ENCODE results near the gene FAM3D.

The FAM3D gene

DNA sequence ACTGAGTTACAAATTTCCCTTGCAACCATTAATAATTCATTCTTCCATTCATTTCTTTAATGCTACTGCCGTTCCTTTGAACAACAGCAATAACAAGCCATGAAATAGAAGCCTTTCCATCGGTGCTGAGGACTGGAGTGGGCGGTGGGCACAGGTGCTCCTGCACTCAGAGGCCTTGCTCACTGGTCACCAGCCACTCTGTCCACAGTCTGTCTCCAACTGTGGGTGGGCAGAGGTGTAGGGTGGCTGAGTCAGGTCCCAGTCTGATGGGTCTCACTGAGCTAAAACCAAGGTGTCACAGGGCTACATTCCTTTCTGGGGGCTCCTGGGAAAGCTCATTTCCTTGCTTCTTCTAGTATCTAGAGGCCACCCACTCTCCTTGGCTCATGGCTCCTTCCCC is 6.3 kb upstream of the FAM3D start:
- Mint-ChIP-seq H3K36me3 (ENCODE audit: low read depth) (no peaks in the 10 kb centered on the region), H3K4me1 (ENCODE audit: low read depth) (no peaks in the 10 kb centered on the region)

DNA sequence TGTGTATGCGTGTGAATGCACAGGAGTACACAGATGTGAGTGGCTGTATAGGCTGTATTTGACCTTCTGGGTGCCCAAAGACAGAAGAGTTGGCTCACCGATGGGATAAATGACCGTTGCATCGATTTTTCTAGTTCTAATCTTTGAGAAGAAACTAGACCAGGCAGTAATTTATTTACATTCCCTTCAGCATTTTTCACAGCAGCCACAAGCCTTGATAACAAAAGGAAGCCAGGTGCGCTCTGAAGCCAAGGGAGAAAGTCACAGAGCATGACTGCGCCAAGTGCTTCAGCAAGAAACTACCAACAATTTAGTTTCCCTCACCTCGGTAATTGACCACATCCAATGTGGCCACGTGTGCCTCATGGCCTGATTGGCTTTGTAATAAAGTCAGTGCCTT is 5.9 kb upstream of the FAM3D start:
- no peak overlapping the region for H3K4me3 Mint-ChIP-seq
- no peaks in the 10 kb centered on the region for H3K4me1 Mint-ChIP-seq (ENCODE audit: low read depth)
- peaks cover 11% of the 10 kb centered on the region for H3K27me3 Mint-ChIP-seq
- no peaks in the 10 kb centered on the region for H3K36me3 Mint-ChIP-seq (ENCODE audit: low read depth)
- H3K9me3 Mint-ChIP-seq = no peaks in the 10 kb centered on the region
- H3K27ac Mint-ChIP-seq = no peak overlapping the region
- DNase-seq = no peak

More for the DNA sequence above, 6.3 kb upstream of the FAM3D start:
- H3K27me3 Mint-ChIP-seq = peaks cover 16% of the 10 kb centered on the region
- H3K4me3 Mint-ChIP-seq = no peak overlapping the region
- DNase-seq = no peak
- no peak overlapping the region for H3K27ac Mint-ChIP-seq
- H3K9me3 Mint-ChIP-seq = no peaks in the 10 kb centered on the region

DNA sequence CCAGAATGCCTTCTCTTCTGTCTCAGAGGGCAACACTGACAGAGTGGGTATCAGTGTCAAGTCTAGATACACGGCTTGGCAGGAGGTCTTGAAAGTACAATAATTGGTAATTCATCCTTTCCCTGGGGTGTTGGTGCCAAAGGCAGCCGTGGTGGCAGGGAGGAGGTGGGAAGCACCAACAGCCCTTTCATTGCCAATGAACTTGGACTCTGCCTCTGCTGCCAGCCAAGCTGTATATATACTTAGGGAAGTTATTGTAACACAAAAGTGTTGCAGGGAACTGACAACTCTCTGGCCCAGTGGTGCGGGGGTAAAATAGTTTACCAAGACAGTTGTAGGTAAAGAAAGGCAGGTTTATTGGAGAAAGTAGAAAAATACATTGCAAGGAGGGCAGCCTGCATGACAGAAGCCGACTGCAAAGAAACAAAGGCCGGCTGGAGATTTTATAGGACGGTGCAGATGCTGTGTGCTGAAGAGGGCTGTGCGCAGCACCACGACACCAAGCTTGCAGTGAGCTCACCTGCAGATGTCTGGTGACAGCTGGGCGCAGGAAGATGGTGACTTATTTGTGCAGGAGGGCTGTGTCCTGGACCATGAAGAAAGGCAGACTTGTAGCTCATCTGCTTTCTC is 4.0 kb upstream of the FAM3D start:
- no peak for DNase-seq
- no peaks in the 10 kb centered on the region for H3K4me1 Mint-ChIP-seq (ENCODE audit: low read depth)
- no peaks in the 10 kb centered on the region for H3K9me3 Mint-ChIP-seq
- peaks cover 10% of the 10 kb centered on the region for H3K27me3 Mint-ChIP-seq
- H3K36me3 Mint-ChIP-seq (ENCODE audit: low read depth) = no peaks in the 10 kb centered on the region
- no peak overlapping the region for H3K4me3 Mint-ChIP-seq
- no peak overlapping the region for H3K27ac Mint-ChIP-seq

DNA sequence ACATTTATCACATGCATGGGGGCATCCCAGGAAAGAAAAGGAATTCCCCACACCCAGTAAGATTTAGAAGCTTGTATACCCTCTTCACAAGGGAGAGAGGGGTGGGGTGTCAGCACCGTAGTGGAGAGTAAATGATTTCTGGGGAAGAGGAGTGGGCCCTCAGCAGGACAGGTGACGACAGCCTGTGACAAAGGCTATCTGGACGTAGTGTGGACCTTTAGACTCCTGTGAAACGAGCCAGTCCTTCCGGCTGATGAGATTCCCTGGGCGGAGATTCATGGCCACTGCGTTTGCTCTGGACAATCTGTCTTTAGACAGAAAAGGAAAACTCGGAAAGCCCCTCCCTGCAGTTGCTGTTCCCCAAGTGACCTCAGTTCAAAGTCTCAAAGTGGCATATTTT is 1.7 kb upstream of the FAM3D start:
- Mint-ChIP-seq H3K4me1 (ENCODE audit: low read depth) (no peaks in the 10 kb centered on the region), H3K27me3 (peaks cover 14% of the 10 kb centered on the region), H3K27ac (no peak overlapping the region), H3K4me3 (no peak overlapping the region), H3K9me3 (no peaks in the 10 kb centered on the region), H3K36me3 (ENCODE audit: low read depth) (no peaks in the 10 kb centered on the region)
- no peak for DNase-seq

DNA sequence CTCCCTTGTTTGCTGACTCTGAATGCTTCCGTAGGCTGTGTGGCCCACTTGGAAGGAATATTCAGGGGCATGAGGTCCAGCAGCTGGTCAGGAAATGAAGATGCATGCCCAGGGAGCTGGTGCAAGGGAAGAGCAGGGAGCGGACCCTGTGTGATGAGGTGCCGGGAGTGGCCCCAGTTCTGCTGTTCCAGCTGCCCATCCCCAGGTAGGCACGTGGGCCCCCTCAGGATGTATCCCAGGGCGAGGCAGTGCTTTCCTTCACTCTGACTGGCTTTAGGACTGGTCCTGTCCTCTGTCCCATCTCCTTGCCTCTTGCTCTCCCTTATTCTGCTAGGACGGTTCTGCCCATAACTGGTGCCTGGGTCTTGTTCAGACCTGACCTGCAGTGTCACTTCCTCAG is 1.1 kb upstream of the FAM3D start:
- H3K9me3 Mint-ChIP-seq = no peaks in the 10 kb centered on the region
- H3K4me1 Mint-ChIP-seq (ENCODE audit: low read depth) = no peaks in the 10 kb centered on the region
- no peak overlapping the region for H3K4me3 Mint-ChIP-seq
- no peaks in the 10 kb centered on the region for H3K36me3 Mint-ChIP-seq (ENCODE audit: low read depth)
- DNase-seq = no peak
- no peak overlapping the region for H3K27ac Mint-ChIP-seq
- H3K27me3 Mint-ChIP-seq = peaks cover 14% of the 10 kb centered on the region

DNA sequence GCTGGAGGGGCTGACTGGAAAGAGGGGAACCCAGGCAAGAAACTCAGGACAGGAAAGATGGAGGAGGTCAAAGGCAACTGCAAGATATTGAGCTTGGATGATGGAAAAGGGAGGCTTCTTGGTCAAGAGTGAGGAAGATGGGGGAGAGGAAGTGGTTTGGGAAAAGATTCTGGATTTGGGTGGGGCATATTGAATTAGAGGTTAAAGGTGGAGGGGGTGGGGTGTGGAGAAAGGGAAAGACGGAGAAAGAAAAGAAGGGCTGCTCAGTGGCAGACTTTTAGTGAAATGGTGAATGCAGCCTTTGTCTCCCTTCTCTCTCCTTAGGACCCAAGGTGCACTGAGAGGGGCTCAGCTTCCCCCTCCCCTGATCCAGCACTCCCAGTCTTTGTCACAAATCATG is 655 bp upstream of the FAM3D start:
- Mint-ChIP-seq H3K9me3 (no peaks in the 10 kb centered on the region), H3K27ac (no peak overlapping the region), H3K27me3 (peaks cover 14% of the 10 kb centered on the region), H3K4me1 (ENCODE audit: low read depth) (no peaks in the 10 kb centered on the region), H3K36me3 (ENCODE audit: low read depth) (no peaks in the 10 kb centered on the region), H3K4me3 (no peak overlapping the region)
- DNase-seq = no peak

DNA sequence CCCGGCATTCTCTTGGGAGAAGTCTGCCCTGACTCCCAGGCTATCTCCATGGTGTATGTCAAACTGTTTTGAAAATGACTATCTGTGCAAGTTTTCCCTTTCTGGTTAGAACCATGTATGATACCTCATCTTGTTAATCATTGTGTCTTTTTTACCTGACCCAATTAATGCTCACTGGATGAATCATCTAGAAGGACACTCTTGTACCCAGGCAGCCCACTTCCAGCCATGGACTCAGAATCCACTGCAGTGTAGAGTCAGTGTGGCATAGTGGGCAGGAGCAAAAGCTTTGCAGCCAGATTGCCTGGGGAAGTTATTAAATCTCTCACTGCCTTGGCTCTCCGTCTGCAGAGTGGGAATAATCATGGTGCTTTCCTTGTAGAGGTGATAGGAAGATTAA is 1.2 kb downstream of the FAM3D start:
- Mint-ChIP-seq H3K4me3 (no peak overlapping the region), H3K27me3 (peaks cover 14% of the 10 kb centered on the region), H3K36me3 (ENCODE audit: low read depth) (no peaks in the 10 kb centered on the region), H3K27ac (no peak overlapping the region), H3K9me3 (no peaks in the 10 kb centered on the region), H3K4me1 (ENCODE audit: low read depth) (no peaks in the 10 kb centered on the region)
- no peak for DNase-seq

DNA sequence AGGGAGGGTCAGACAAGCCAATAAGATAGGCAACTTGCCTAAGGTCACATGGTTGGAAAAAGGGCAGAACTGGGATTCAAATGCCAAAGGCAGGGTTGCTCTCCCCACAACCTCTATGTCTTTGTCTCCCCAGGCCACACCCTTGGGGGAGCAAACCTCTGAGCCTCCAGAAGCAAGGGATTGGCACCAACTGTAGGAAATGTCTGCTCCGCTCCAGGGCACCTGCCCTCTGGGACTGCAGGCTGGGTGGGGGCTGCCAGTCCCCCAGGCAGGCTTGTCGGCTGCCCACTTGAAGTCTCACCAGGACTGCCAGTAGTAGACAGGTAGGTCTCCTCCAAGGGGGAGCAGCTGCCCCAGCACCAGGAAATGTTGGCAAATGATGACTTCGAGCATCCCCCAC is 2.0 kb downstream of the FAM3D start:
- Mint-ChIP-seq H3K27ac (no peak overlapping the region), H3K4me1 (ENCODE audit: low read depth) (no peaks in the 10 kb centered on the region), H3K4me3 (no peak overlapping the region), H3K9me3 (no peaks in the 10 kb centered on the region), H3K36me3 (ENCODE audit: low read depth) (no peaks in the 10 kb centered on the region), H3K27me3 (peaks cover 14% of the 10 kb centered on the region)
- no peak for DNase-seq

DNA sequence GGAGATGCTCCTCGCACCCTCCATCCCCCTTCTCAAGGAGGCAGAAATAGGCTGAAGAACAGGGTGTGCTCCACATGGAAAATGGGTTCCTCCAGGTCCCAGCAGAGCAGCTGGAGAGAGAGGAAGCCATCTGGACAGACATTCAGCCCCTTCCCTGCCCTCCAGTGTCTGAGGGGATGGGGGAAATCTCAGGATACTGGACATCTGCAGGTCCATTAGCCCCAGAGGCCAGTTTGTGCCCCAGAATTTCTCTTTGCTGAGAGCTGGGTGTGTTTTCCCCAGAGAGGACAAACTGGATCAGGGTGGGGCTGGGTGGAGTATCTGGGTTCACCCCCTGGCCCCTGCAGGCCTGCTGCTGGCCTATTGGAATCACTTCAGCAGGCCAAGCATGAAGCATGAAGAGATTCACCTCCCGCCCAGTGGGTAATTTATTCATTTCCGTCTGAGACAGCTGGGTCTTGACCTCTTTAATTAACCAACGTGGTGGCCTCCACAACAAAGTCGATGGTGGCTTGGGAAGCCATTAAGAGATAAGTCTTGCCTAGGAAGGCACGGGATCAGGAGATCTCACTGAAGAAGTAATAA is 4.6 kb downstream of the FAM3D start:
- Mint-ChIP-seq H3K27ac (no peak overlapping the region), H3K9me3 (no peaks in the 10 kb centered on the region), H3K27me3 (peaks cover 18% of the 10 kb centered on the region), H3K36me3 (ENCODE audit: low read depth) (no peaks in the 10 kb centered on the region), H3K4me3 (no peak overlapping the region), H3K4me1 (ENCODE audit: low read depth) (no peaks in the 10 kb centered on the region)
- DNase-seq = no peak

DNA sequence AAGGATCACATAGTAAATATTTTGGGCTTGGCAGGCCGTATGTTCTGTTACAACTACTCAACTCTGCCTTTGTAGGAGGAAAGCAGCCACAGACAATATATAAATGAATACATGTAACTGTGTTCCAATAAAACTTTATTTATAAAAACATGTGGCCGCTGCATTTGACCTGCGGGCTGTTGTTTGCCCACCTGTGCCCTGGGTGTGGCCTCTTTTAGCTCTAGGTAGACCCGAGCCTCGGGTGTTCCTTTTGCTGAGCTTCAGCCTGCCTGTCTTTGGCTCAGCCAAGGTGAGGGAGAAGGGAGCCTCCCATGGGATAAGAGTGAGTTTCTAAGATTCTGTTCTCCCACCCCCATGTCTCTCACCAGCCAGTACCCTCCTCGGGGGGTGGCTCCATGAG is 5.6 kb downstream of the FAM3D start:
- DNase-seq = no peak
- H3K9me3 Mint-ChIP-seq = no peaks in the 10 kb centered on the region
- no peak overlapping the region for H3K4me3 Mint-ChIP-seq
- H3K27ac Mint-ChIP-seq = no peak overlapping the region
- no peaks in the 10 kb centered on the region for H3K4me1 Mint-ChIP-seq (ENCODE audit: low read depth)
- no peaks in the 10 kb centered on the region for H3K36me3 Mint-ChIP-seq (ENCODE audit: low read depth)
- peaks cover 17% of the 10 kb centered on the region for H3K27me3 Mint-ChIP-seq

DNA sequence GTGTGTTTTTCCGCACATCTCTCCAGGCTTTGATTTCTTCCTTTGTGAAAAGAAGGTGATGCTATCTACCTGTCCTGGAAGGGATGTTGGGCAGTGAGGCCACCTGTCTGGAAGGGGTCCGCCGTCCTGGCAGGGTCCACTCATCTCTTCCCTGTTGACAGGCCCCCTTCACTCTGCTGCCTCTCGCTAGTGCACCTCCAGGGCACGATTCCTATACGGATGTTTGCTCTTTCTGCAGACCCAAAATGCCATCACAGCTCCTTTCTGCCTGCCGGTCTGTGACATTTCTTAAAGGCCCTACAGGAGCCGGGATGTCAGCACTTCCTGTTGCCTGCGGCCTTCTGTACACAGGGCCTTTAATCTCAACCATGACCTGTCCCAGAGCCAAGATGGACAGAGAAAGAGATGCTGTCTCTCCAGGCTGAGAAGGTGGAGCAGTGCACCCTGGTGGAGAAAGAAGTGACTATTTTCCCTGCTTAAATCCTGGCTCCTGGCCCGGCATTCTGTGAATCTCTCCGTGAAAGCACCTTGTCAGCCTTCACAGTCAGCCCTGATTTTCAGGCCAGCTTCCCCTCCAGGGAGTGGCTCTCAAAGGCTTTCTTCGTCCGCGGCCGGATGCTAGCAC is 7.4 kb downstream of the FAM3D start:
- Mint-ChIP-seq H3K9me3 (no peaks in the 10 kb centered on the region), H3K27me3 (peaks cover 14% of the 10 kb centered on the region), H3K27ac (no peak overlapping the region), H3K36me3 (ENCODE audit: low read depth) (no peaks in the 10 kb centered on the region), H3K4me1 (ENCODE audit: low read depth) (no peaks in the 10 kb centered on the region), H3K4me3 (no peak overlapping the region)
- DNase-seq = no peak

DNA sequence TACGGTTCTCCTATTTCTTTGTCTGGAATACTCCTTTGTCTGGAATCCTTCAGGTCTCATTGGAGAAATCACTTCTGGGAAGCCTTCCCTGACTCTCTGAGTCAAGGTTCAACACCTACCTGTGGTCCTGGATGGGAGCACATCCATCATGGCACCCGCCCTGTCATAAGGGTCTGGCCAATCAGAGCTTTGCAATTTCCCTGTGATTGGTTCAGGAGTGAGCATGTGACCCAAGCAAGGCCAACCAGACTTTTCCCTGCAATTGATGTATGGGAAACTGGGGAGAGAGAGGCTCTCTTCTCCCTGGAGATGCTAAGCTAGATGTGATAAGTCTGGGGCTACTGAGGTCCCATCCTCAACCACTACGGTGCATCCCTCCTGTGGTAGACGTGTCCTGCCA is 8.1 kb downstream of the FAM3D start:
- Mint-ChIP-seq H3K9me3 (no peaks in the 10 kb centered on the region), H3K36me3 (ENCODE audit: low read depth) (no peaks in the 10 kb centered on the region), H3K4me1 (ENCODE audit: low read depth) (no peaks in the 10 kb centered on the region), H3K27me3 (peaks cover 18% of the 10 kb centered on the region), H3K4me3 (no peak overlapping the region), H3K27ac (no peak overlapping the region)
- DNase-seq = no peak

DNA sequence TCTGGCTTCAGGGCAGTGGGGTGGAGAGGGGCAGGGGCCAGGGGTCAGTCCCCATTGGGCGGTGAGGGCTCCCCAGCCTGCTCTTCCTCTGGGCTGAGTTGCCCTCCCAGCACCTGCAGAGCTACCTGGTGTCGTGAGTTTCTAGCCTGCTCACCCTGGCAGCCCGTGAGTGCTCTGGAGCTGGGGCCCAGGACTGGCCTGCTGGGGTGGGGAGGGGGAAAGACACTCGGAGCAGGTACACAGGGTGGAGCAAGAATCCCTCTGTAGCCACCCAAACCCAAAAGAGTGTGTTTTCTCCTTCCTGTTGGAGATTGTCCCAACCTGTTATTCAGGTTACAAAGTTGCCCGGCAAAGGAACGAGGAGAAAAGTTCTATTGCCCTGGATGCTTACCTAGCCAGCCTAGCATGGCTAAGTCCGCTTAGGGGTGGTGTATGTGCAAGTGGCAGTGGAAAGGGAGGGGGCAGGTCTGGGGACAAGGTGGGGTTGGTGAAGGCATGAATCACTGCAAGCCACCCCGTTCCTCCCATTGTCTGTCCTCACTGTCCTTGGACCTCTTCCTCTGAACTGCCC is 8.9 kb downstream of the FAM3D start:
- Mint-ChIP-seq H3K36me3 (ENCODE audit: low read depth) (no peaks in the 10 kb centered on the region), H3K4me1 (ENCODE audit: low read depth) (no peaks in the 10 kb centered on the region), H3K27me3 (peaks cover 21% of the 10 kb centered on the region), H3K4me3 (no peak overlapping the region), H3K27ac (no peak overlapping the region), H3K9me3 (no peaks in the 10 kb centered on the region)
- DNase-seq = no peak

DNA sequence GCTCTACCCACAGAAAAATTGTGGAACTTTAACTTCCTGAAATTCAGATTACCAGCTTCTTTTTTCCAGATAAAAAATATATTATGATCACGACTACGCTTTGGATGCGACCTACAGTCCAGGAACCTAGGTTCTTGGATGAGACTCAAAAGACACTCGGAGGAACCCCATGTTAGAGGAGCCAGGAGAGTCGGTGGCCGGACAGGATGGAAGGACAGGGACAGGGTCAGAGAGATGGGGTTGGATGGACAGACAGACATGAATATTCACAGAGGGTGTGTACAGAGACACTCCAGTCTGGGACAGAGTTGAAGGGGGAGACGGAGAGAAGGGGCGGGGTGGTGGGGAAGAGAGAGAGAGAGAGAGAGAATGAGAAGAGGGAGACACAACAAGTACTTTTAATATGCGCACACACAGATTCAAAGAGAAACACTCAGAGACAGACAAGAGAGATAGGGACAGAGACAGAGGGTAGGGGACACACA is 9.5 kb downstream of the FAM3D start:
- Mint-ChIP-seq H3K27ac (no peak overlapping the region), H3K27me3 (peaks cover 21% of the 10 kb centered on the region), H3K4me1 (ENCODE audit: low read depth) (no peaks in the 10 kb centered on the region), H3K4me3 (no peak overlapping the region), H3K9me3 (no peaks in the 10 kb centered on the region), H3K36me3 (ENCODE audit: low read depth) (no peaks in the 10 kb centered on the region)
- no peak for DNase-seq

DNA sequence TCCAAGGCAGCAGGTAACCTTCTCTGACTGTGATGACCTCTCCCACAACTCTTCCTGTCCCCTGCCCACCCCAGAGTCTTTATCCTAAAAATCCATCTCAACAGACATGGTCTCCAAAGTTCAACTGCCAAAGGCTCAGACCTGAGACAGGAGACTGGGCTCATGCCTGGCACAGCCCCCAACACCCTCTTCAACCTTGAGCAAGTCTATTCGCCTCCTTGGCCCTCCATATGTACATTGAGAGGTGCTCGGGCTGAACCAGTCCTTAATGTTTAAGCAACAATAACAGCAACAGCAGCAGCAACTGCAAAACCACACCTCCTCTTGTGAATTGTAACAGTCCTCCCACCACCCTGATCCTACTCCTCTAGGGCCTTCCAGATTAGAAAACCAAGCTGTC is 9.9 kb downstream of the FAM3D start:
- Mint-ChIP-seq H3K27ac (no peak overlapping the region), H3K9me3 (no peaks in the 10 kb centered on the region), H3K4me3 (no peak overlapping the region), H3K27me3 (peaks cover 21% of the 10 kb centered on the region), H3K4me1 (ENCODE audit: low read depth) (no peaks in the 10 kb centered on the region), H3K36me3 (ENCODE audit: low read depth) (no peaks in the 10 kb centered on the region)
- DNase-seq = no peak

Measured in activated T-cell treated with anti-CD3 and anti-CD28 coated beads, Interleukin-2, amount 50 U/mL, for 24 hours (primary cell).